LHCN-M2 (cell line): ENCODE results near the gene THEM4. TPM values are rescaled to one million over a fixed set of nuclear protein-coding genes. Genes with fewer than 3 reads are reported as not detected.
A peak's percentile ranks its signal among the peaks of the same experiment; 100 is the strongest.
"Not testable (repeated sequence)": the region's sequence is repeated elsewhere in the genome, so short reads cannot be mapped to it uniquely, and the experiment has no call there.

Experiments
- DNase-seq: peaks from one replicate; pipeline ENCODE4 v3.0.0-alpha.2; 2012; ENCODE audit warnings: low read depth
- total RNA-seq: library from RNA; depleted of rRNA; stranded (reverse); fragments of >200 nt; gene quantifications from 2 replicates; pipeline ENCODE4 v1.2.3, GENCODE V29; 2014

The THEM4 gene
- total RNA-seq, 1 experiment from 2014 or later: 20.3 TPM

- DNase-seq: peak; percentile 43
Measured at GRCh38 chr1:151935154-151935553, 25.8 kb upstream of the THEM4 start.

GRCh38 chr1:151934048-151934493 lies 24.8 kb upstream of the THEM4 start:
- DNase-seq: peak; percentile 63

- no peak for DNase-seq
Measured at GRCh38 chr1:151924691-151925587, 15.6 kb upstream of the THEM4 start.

GRCh38 chr1:151923422-151923821 lies 14.1 kb upstream of the THEM4 start:
- DNase-seq: no peak

- DNase-seq: no peak
Measured at GRCh38 chr1:151920149-151920548, 10.8 kb upstream of the THEM4 start.

- DNase-seq: peak; percentile 28
Measured at GRCh38 chr1:151918819-151919610, 9.7 kb upstream of the THEM4 start.

- no peak for DNase-seq
Measured at GRCh38 chr1:151918156-151918555, 8.8 kb upstream of the THEM4 start.

GRCh38 chr1:151916726-151917370 lies 7.5 kb upstream of the THEM4 start:
- no peak for DNase-seq

GRCh38 chr1:151915061-151915686 lies 5.9 kb upstream of the THEM4 start:
- DNase-seq: no peak

- DNase-seq: no peak
Measured at GRCh38 chr1:151914076-151914475, 4.8 kb upstream of the THEM4 start.

GRCh38 chr1:151912973-151913372 lies 3.7 kb upstream of the THEM4 start:
- no peak for DNase-seq

GRCh38 chr1:151908228-151908691 lies 1.1 kb downstream of the THEM4 start:
- no peak for DNase-seq

GRCh38 chr1:151907363-151908139 lies 1.8 kb downstream of the THEM4 start:
- DNase-seq: no peak

GRCh38 chr1:151906324-151906645 lies 3.0 kb downstream of the THEM4 start:
- DNase-seq: not testable (repeated sequence)

- not testable (repeated sequence) for DNase-seq
Measured at GRCh38 chr1:151905443-151906323, 3.6 kb downstream of the THEM4 start.

- DNase-seq: no peak
Measured at GRCh38 chr1:151905070-151905442, 4.3 kb downstream of the THEM4 start.

- DNase-seq: no peak
Measured at GRCh38 chr1:151902858-151903257, 6.5 kb downstream of the THEM4 start.

GRCh38 chr1:151900804-151901203 lies 8.5 kb downstream of the THEM4 start:
- DNase-seq: not testable (repeated sequence)

GRCh38 chr1:151898519-151898991 lies 10.8 kb downstream of the THEM4 start:
- no peak for DNase-seq
